Fibroblast of skin of back (primary cell): ENCODE data around the gene MDM1.

Experiments
- DNase-seq: peaks from one replicate; pipeline ENCODE4 v3.0.0-alpha.2; 2013

MDM1 gene

GRCh38 chr12:68356986-68357385, 24.8 kb upstream of the MDM1 start:
- no peak for DNase-seq

- no peak for DNase-seq
These were observed 24.0 kb upstream of the MDM1 start for GRCh38 chr12:68356060-68356695.

DNA sequence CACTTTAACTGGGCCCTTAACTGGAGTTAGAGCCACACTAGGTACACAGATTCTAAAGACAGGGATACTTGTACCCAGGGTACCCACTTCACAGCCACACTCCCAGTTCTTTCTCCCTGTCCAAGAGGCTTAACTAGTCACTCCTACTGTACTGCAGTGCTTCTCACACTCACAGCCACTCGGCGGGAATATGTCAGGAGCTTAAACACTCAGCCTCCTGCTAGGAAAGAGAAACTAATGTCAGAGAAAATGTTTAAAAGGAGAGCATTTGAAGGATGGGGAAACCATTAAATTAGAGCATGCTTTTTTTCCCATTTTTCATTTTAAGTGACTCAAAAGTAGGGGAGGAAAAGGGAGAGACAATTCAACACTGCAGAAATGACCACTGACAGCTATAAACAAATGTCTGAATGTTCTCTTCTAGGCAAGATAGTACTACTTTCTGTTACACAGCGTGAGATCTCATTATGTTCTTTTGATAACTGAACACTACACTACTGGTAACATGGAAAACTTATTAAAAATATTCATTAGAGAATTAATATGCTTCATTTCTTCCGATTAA, 22.9 kb upstream of the MDM1 start:
- no peak for DNase-seq

DNA sequence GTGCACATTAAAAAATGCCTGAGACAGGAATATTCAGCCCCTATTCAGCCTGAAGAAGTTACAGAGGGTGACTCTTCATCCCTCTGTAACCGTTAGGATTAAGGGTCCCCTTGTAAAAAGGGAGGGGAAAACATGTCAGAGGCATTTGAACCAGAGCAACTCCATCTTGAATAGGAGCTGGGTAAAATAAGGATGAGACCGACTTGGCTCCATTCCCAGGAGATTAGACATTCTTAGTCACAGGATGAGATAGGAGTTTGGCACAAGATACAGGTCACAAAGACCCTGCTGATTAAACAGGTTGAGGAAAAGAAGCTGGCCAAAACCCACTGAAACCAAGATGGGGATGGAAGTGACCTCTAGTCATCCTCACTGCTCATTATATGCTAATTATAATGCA, 19.9 kb upstream of the MDM1 start:
- DNase-seq: no peak

- peak; percentile 80 for DNase-seq
These were observed 18.6 kb upstream of the MDM1 start for GRCh38 chr12:68350753-68351152.

DNA sequence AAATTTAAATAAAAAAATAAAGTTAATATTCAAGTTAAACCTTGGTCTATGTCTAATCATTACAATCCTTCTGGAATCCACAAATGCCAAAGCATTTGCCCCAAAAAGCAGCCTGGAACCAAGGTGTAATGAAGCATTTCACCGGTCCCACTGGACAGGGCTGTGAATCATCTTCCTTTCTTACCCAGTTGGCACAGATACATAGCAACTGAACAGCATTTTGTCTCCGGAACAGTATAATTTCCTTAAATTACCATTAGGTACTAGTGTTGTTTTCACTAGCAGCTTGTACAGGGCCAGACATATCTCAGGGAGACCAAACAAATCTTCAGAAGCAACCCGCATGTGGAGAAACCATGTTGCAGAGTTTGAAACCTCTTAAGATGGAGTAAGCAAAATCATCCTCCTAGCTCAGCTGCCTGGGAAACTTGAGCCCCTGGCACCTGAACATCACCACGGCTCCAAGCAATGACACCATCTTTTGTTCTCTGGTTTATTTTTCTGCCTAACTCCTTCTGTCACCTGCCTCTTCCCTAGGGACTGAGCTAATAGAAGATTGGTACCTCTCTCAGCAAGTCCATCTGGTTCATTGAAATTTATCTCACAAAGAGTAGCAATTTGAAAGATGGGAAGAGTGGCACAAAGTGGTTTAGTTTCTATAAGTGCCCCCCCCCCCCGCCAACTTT, 17.9 kb upstream of the MDM1 start:
- DNase-seq: no peak

GRCh38 chr12:68349220-68349621, 17.1 kb upstream of the MDM1 start:
- no peak for DNase-seq

- no peak for DNase-seq
These were observed 16.3 kb upstream of the MDM1 start for GRCh38 chr12:68348419-68348818.

DNA sequence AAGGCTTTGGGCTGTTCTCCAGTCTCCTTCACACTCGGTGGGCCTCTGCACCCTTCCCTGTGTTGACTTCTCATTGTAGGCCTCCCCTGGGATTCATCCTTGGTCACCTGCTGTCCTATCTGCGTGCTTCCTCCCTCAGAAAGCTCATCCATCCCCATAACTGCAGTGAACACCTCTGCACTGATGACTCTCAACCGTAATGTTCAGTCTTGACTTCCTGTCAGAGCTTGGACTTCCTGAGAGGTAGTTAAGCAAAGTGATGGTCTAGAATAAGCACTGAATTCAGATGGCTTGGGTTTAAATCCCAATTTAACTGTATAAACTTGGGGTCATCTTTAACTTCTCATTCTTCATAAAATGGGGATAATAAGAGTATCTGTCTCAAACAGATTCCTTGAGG, 13.6 kb upstream of the MDM1 start:
- DNase-seq: no peak

GRCh38 chr12:68344126-68344525, 12.0 kb upstream of the MDM1 start:
- DNase-seq: no peak

- DNase-seq: no peak
These were observed 10.8 kb upstream of the MDM1 start for GRCh38 chr12:68342966-68343365.

GRCh38 chr12:68341822-68342221, 9.7 kb upstream of the MDM1 start:
- DNase-seq: no peak

- no peak for DNase-seq
These were observed 8.5 kb upstream of the MDM1 start for GRCh38 chr12:68340404-68341270.

DNA sequence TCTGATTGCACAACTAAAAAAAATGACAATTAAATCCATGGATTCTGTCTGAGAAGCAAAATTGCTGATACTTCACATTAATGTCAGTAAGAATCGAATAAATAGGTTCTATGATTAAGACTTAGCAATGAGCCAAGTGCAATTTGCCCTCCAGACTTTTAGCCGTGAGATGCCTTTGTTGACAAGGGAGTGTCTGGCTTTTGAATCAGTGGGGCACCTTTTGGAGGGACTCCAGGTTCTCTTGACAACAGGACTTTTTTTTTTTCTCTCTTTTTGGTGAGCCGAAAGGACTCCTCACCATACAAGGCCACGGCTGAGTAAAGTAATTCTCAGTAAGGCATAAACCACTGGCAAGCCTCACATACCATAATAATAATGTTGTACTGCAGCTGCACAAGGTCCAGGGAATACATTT, 4.7 kb upstream of the MDM1 start:
- no peak for DNase-seq

GRCh38 chr12:68335462-68335861, 3.3 kb upstream of the MDM1 start:
- no peak for DNase-seq

GRCh38 chr12:68334132-68334531, 2.0 kb upstream of the MDM1 start:
- DNase-seq: no peak

GRCh38 chr12:68332728-68333630, 817 bp upstream of the MDM1 start:
- DNase-seq: no peak

DNA sequence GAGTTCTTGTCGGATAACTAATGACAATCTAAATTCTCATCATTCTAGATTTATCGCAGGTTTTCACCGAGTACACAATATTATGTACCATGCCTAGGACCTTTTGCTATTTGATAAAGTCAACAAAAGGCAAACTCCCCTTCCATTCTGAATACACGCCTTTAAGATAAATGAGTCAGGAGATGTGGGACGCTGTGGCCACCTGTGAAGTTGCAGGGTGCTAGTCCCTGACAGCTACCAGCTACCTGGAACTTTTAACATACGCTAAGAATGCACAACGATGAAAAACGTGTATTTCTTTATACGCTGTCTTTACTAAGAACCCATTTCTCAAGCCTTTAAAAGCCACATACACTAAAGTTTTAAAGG, 678 bp downstream of the MDM1 start:
- no peak for DNase-seq

GRCh38 chr12:68327896-68328295, 4.3 kb downstream of the MDM1 start:
- DNase-seq: no peak

DNA sequence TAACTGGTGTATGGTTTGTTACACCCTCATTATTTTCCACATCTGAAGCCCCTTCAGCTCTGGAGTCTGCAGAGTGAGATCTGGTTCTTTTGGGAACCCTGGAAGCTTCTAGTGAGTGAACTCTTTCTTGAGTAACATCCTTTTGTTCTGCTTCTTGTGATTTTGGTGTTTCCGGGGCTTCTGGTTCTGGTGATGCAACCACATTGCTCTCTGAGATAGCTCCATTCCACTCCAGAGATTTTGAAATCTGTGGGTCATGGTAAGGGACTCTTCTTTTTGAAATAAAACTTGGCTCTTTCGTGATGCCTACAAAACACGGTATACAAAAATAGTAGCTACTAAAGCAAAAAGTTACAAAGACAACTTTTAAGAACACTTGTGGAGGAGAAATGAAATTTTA, 5.4 kb downstream of the MDM1 start:
- no peak for DNase-seq

DNA sequence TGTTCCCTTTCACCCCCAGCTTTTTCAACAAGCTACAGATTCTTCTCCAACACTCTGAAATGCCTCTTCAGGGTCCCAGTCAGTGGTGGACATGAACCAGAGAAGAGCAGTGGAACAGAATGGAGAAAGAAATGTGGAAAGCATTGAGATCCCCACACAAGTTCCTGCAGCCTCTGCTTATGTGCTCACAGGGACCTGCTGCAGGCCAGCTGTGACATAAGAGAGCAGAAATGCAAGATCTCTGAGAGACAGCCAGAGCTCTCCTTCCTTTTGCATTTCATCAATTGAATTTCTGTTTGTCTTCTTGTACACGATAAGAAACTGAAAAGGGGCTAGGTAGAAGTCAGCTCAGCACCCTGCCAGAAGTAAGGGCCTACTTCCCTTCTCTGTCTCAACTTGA, 6.2 kb downstream of the MDM1 start:
- DNase-seq: no peak

DNA sequence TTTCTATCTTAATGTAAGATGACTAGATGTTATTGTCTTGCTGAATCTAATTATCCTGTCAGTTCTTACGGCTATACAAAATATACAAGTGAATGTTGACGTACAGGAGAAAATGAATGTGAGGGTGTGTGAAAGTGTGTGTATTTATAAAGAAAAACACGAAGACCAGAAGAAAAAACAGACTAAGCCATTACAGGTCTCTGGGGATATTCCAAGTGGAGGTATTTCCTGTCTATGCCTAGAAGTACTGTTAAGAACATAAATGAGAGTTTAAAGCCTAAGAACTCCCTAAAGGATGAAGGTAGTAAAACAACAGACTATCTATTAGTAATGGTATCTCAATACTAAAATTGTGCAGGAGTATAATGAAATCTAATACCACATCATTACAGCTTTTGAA, 7.6 kb downstream of the MDM1 start:
- DNase-seq: peak; percentile 46
